NT2/D1 (cell line): ENCODE results near the gene DLL3.

ENCODE experiments used
- SUZ12 ChIP-seq: IDR thresholded peaks from 2 replicates; pipeline ENCODE4 v1.6.1; 2011; ENCODE audit not compliant: insufficient read length, insufficient read depth; ENCODE audit errors: extremely low read depth
- YY1 ChIP-seq: IDR thresholded peaks from 2 replicates; pipeline ENCODE4 v1.6.1; 2011; ENCODE audit not compliant: insufficient read length, insufficient read depth

DNA sequence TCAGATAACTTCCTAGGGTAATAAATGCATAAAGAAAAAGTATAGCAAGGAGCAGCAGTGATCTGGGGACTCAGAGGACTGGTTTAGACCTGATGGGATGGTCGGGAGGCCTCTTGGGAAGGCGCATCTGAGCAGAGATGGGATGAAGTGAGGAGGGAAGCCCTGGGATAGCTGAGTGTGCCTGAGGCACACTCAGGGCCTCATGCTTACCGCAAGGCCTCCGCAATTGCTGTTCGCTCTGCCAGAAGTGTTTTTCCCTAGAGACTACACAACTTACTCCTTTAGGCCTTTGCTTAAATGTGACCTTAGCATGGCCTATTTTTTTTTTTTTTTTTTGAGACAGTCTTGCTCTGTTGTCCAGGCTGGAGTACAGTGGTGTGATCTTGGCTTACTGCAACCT lies 4.1 kb upstream of the DLL3 start:
- no peak for TF ChIP-seq YY1
- TF ChIP-seq SUZ12: no peak
